Activated CD8-positive, alpha-beta memory T cell treated with anti-CD3 and anti-CD28 coated beads for 48 hours (primary cell): ENCODE data around the gene DHX32.
"Not testable (repeated sequence)": the region's sequence is repeated elsewhere in the genome, so short reads cannot be mapped to it uniquely, and the experiment has no call there.

Source experiments
- DNase-seq, 3 experiments: peaks; one replicate each; pipeline ENCODE4 v3.0.0-alpha.2; 2020; ENCODE audit warnings: low read depth in 2 of 3, low spot score in 2 of 3

DHX32 gene

DNA sequence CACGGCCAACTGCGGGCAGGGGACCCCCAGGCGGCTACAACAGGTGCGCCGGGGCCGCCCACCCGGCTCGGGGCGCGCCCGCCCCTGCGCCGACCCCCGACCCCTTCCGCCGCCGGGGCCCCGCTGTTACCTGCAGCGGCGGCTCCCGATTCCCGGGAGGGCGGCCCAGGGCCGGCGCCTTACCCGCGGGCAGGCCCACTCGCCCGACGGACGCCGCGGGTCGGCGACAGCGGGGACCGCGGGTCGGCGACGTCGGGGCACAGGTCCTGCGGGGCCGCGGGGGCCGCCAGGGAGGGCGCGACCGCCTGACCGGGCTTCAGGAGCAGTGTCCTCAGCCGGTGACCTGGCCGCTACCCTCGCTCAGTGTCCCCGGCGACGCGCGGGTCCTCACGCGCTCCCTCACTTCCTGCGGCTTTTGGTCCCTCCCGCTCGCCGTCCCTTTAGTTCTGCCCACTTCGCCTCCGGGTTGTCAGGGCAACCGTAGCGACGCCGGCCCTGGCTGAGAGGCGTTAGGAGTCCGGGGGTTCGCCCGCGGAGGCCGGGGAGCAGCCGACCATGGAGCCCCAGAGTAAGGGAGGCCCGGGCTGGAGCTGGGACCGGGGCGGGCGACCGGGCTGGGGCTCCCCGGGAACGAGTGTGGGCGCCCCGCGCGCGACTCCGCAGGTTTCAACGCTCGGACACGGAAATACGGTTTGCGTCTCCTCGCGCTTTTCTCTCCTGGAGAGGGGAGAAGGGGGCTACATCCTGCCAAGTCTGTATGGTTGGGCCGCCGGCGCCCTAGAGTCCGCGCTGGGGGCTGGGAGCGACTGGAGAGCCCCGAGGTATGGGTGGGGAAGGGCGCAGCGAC lies 15.2 kb upstream of the DHX32 start, which contains the start of gene FANK1:
Gene FANK1, plus strand, starts transcription at position 477 of the 847 bp plus-strand sequence. Its CDS starts 79 bp downstream, at position 556.
- peak; percentile 42 to 67 (median 67) for DNase-seq

DNA sequence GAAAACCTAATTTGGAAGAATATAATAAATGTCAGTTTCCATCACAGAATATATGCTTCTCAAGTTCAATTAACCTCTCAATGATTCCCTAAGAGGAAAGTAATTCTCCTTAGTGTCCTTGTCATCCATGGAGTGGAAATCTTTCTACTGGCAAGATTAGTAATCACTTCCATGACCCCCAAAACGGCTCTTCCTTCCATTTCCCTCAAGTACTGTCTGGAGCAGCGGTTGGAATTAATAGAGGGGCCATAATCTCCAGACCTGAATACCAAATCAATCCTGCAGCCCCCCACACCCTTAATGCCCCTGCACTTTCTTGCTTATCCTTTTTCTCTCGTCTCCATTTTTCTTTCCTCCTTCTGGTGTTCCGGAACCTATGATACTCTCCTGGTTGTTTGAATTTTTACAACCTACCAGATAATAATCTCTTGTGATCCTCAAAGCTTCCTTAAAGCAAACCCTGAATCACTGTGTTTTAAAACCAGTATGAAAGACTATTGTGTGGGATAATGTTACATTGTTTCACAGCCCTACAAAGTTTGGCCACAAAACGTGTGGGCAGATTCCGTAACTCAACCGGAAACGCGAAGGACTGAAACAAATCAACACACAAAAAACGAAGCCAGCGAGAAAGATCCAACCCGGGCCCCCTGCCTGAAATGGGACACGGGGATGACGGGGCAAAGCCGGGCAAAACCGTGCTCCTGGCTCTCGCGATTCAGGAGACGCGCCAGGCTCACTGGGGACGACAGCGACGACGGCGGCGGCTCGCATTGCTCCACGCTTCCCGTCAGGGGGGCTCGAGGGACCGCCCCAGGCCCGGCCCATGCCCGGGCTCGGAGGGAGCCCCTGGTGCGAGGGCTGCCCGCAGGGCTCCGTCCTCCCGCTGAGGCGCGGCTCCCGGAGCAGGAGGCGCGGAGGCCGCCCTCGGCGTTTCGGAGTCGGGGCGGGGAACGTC lies 14.3 kb upstream of the DHX32 start:
- DNase-seq, result peak; percentile 17 to 19 (median 18)

- not testable (repeated sequence) for DNase-seq
These were observed 13.1 kb upstream of the DHX32 start for GRCh38 chr10:125894176-125894575.

DNA sequence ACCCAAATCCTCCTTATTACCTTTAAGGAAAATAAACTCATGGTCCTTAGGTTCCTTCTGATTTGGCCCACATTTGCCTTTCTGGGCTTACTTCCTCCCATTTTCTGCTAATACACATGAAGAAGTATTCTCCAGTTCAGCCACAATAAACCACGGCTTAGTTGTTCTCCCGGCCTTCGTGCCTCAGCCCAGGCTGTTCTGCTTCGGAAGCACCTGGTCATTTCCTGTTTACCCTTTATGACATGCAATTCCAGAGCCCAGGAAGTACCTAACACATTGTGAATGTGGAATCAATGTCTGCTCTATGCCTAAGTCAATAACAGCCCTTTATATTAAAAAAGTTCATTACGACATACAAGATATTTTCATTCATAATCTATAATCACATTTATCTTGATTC lies 11.3 kb upstream of the DHX32 start:
- DNase-seq, result not testable (repeated sequence)

GRCh38 chr10:125889441-125889840 lies 8.3 kb upstream of the DHX32 start:
- DNase-seq, result not testable (repeated sequence)

GRCh38 chr10:125886914-125887512 lies 5.9 kb upstream of the DHX32 start:
- DNase-seq, result no peak

- no peak for DNase-seq
These were observed 2.1 kb upstream of the DHX32 start for GRCh38 chr10:125883211-125883610.

DNA sequence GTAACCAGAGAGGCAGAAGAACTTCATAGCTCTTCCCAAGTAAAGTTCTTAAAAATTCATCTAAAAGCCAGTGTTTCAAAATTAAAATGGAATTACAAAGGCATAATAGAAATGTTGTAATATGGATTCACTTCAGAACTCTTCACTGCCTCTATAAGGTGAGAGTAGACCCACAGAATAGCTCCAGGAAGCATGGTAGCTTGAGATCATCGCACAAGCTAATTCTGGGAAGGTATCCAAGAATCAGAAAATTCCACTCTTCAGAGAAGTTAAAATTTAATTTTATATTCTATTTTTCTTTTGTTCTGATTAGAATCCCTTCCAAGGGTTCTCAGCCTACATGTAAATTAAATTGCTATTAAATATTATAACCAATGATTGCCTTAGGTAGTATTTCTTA lies 1.5 kb upstream of the DHX32 start:
- DNase-seq, result no peak

- DNase-seq, result no peak
These were observed 373 bp downstream of the DHX32 start for GRCh38 chr10:125880719-125881118.

- DNase-seq, result no peak
These were observed 1.9 kb downstream of the DHX32 start for GRCh38 chr10:125878957-125879835.

- no peak for DNase-seq
These were observed 9.8 kb downstream of the DHX32 start for GRCh38 chr10:125871338-125871737.

GRCh38 chr10:125868372-125868975 lies 12.6 kb downstream of the DHX32 start:
- DNase-seq, result no peak

- no peak for DNase-seq
These were observed 14.6 kb downstream of the DHX32 start for GRCh38 chr10:125866421-125867029.

DNA sequence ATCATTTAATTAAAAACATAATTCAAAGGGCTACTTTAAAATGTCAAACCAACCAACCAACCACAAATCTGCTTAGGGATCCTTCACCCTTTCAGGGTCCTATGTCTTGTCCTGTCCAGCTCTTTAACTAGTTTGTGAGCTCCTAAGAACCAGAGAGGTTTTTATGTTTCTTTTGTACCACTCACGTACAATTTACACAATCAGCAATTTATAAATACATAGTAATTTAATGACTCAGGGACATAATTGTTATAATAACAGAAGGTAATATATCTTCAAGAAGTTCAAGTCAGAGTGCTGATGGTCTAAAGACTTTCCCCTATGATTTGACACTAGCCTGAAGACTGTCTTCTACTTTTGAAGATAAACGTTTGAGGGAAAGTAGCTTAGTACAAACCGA lies 16.0 kb downstream of the DHX32 start:
- no peak for DNase-seq

DNA sequence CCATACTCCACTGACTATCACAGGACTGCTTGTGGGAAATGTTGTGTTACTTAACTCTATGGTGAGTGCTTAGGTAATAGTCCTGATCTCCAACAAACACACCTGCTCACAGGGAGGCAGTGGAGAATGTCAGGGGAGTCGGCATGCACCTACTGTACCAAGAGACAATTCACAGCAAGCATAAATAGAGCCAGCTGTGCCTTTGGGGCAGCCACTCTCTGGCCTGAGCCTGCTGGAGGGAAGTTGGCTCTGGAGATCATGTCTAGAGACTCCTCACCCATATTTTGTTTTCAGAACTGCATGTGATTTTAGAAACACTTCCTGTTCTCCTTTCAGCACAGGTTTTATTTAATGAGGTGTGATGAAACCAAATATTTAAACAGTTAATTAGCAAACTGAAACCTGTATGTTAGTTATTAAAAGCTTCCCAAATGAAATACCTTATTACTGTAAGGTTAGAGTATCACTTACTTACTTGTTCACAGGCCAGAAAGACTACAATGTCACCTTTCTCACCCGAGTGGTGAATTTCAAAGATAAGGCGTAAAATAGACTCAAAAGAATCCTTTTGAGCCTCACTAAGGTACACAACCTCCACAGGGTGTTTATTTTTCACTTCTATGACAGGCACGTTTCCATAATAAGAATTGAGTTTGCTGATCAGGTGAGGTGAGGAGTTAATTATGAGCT lies 21.8 kb downstream of the DHX32 start:
- DNase-seq, result no peak

DNA sequence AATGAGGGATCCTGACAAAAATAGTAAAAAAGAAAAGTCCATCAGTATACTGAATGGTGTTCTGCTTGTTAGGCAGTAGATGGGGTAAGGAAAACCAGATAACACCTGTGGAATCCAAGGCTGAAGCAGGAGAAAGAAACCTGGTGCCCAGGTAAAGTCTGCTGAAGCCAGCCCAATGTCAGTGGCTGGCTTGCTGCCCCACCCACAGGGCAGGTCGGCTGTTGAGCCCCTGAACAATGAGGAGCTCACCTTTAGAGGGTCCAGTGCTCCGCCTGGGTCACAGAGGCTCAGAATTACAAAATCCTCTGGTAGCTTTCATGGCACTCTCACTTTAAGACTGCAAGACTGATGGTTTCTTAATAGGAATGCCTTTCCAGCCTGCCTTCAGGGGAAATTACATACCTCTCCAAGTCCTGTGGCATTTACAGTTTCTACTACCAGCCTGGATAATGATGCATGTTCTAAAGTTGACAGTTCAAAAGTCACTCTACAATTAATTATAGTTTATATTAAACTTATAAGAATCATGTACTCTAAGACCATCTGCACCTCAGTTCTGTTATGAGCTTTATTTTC lies 23.8 kb downstream of the DHX32 start:
- DNase-seq, result no peak

DNA sequence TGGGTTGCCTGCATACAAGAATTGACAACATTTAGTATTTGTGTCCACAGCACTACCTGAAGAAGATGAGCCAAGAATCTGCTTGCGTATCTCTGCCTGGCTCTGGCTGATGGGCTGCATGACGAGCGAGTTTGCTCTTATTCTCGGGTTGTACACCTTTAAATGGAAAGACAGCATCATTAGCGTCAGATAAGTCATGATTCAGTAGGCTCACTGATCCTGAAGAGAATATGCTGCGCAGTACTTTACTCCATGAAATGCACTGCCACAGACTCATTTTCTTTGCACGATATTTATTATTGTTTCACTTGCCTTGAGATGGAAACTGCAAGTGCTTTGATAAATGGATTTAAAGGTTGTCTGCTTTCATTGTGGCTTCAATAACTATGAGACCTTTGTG lies 28.6 kb downstream of the DHX32 start:
- no peak for DNase-seq
